H9 (cell line): ENCODE results near the gene CSNK1G1. TPM values are rescaled to one million over a fixed set of nuclear protein-coding genes. Genes with fewer than 3 reads are reported as not detected.

Source experiments
- DNase-seq: peaks from one replicate; pipeline ENCODE4 v3.0.0-alpha.2; 2017
- H2AFZ ChIP-seq: one replicate; pipeline ENCODE4 v1.6.1; 2013; ENCODE audit warnings: mild to moderate bottlenecking, low read length, control low read depth, moderate library complexity
- H2AK5ac ChIP-seq: 2 replicates; pipeline ENCODE4 v1.6.1; 2013; ENCODE audit warnings: low read length, control low read depth, mixed read lengths; ENCODE audit not compliant: insufficient read length
- H2BK120ac ChIP-seq: one replicate; pipeline ENCODE4 v1.6.1; 2013; ENCODE audit warnings: low read depth, mild to moderate bottlenecking, low read length, control low read depth, inconsistent platforms; ENCODE audit not compliant: poor library complexity, severe bottlenecking
- H2BK12ac ChIP-seq: 2 replicates; pipeline ENCODE4 v1.6.1; 2013; ENCODE audit warnings: low read length, control low read depth, mixed read lengths, low read depth; ENCODE audit not compliant: insufficient read length
- H2BK15ac ChIP-seq: 2 replicates; pipeline ENCODE4 v1.6.1; 2013; ENCODE audit warnings: low read depth, low read length, control low read depth
- H2BK20ac ChIP-seq: one replicate; pipeline ENCODE4 v1.6.1; 2013; ENCODE audit warnings: low read depth, mild to moderate bottlenecking, low read length, control low read depth, inconsistent platforms; ENCODE audit not compliant: poor library complexity, severe bottlenecking
- H2BK5ac ChIP-seq: 2 replicates; pipeline ENCODE4 v1.6.1; 2013; ENCODE audit warnings: low read length, control low read depth, mixed read lengths; ENCODE audit not compliant: insufficient read length
- H3K14ac ChIP-seq: 2 replicates; pipeline ENCODE4 v1.6.1; 2013; ENCODE audit warnings: low read length, control low read depth; ENCODE audit not compliant: insufficient read depth
- H3K18ac ChIP-seq: 2 replicates; pipeline ENCODE4 v1.6.1; 2013; ENCODE audit warnings: low read depth, mild to moderate bottlenecking, mixed read lengths, low read length, control low read depth; ENCODE audit not compliant: insufficient read length
- H3K23ac ChIP-seq: 2 replicates; pipeline ENCODE4 v1.6.1; 2013; ENCODE audit warnings: low read length, control low read depth, mixed read lengths, low read depth; ENCODE audit not compliant: insufficient read length
- H3K23me2 ChIP-seq: 2 replicates; pipeline ENCODE4 v1.6.1; 2013; ENCODE audit warnings: low read depth, mild to moderate bottlenecking, mixed read lengths, low read length, control low read depth; ENCODE audit not compliant: insufficient read length, poor library complexity, severe bottlenecking
- H3K27ac ChIP-seq: 2 replicates; pipeline ENCODE4 v1.5.1; 2013; ENCODE audit warnings: low read length, control low read depth, mixed read lengths, low read depth; ENCODE audit not compliant: insufficient read length
- H3K27me3 ChIP-seq: 2 replicates; pipeline ENCODE4 v1.6.1; 2013; ENCODE audit warnings: low read length, control low read depth, inconsistent platforms; ENCODE audit not compliant: insufficient read depth
- H3K4ac ChIP-seq: 2 replicates; pipeline ENCODE4 v1.6.1; 2013; ENCODE audit warnings: low read depth, mild to moderate bottlenecking, control low read depth, inconsistent platforms, low read length, moderate library complexity
- H3K4me1 ChIP-seq: 2 replicates; pipeline ENCODE4 v1.6.1; 2013; ENCODE audit warnings: low read length, control low read depth, inconsistent platforms; ENCODE audit not compliant: insufficient read depth
- H3K4me2 ChIP-seq: 2 replicates; pipeline ENCODE4 v1.6.1; 2013; ENCODE audit warnings: low read length, control low read depth, mixed read lengths; ENCODE audit not compliant: insufficient read length, insufficient read depth
- H3K56ac ChIP-seq: 2 replicates; pipeline ENCODE4 v1.6.1; 2013; ENCODE audit warnings: low read depth, mild to moderate bottlenecking, mixed read lengths, low read length, control low read depth; ENCODE audit not compliant: insufficient read length
- H3K79me1 ChIP-seq: 2 replicates; pipeline ENCODE4 v1.6.1; 2013; ENCODE audit warnings: low read depth, mild to moderate bottlenecking, moderate library complexity, low read length, control low read depth, inconsistent platforms; ENCODE audit not compliant: insufficient read depth, poor library complexity, severe bottlenecking
- H3K79me2 ChIP-seq: 2 replicates; pipeline ENCODE4 v1.6.1; 2013; ENCODE audit warnings: low read length, control low read depth, inconsistent platforms; ENCODE audit not compliant: insufficient read depth
- H3K9ac ChIP-seq: 2 replicates; pipeline ENCODE4 v1.6.1; 2013; ENCODE audit warnings: low read length, control low read depth, mixed read lengths; ENCODE audit not compliant: insufficient read length; ENCODE audit errors: extremely low read depth
- H3K9me3 ChIP-seq: one replicate; pipeline ENCODE4 v1.6.1; 2013; ENCODE audit warnings: low read depth, low read length, inconsistent platforms; ENCODE audit not compliant: control insufficient read depth
- H3T11ph ChIP-seq: one replicate; pipeline ENCODE4 v1.6.1; 2013; ENCODE audit warnings: mild to moderate bottlenecking, low read length, control low read depth, inconsistent platforms
- H4K20me1 ChIP-seq: one replicate; pipeline ENCODE4 v1.6.1; 2013; ENCODE audit not compliant: control insufficient read depth, insufficient read length, insufficient read depth
- H4K5ac ChIP-seq: 2 replicates; pipeline ENCODE4 v1.6.1; 2013; ENCODE audit warnings: low read depth, mild to moderate bottlenecking, mixed read lengths, low read length, control low read depth; ENCODE audit not compliant: insufficient read length
- H4K8ac ChIP-seq: replicated peaks from 2 replicates; pipeline ENCODE4 v1.6.1; 2013; ENCODE audit warnings: low read length, control low read depth, mixed read lengths, low read depth; ENCODE audit not compliant: insufficient read length
- H4K91ac ChIP-seq: 2 replicates; pipeline ENCODE4 v1.6.1; 2013; ENCODE audit warnings: low read depth, mild to moderate bottlenecking, moderate library complexity, mixed read lengths, low read length, control low read depth; ENCODE audit not compliant: insufficient read length
- H3K27ac Mint-ChIP-seq, 3 experiments: 2 replicates in 2 of 3; 3 replicates in 1 of 3; pipeline ENCODE4 v1.8.0; 2020 to 2021; ENCODE audit warnings: mixed read lengths in 3 of 3, mild to moderate bottlenecking in 1 of 3, moderate library complexity in 1 of 3
- H3K27me3 Mint-ChIP-seq: 2 replicates; pipeline ENCODE4 v1.8.0; 2021; ENCODE audit warnings: low read depth, mild to moderate bottlenecking, moderate library complexity, mixed read lengths
- H3K36me3 Mint-ChIP-seq, 3 experiments: 2 replicates in 2 of 3; 3 replicates in 1 of 3; pipeline ENCODE4 v1.8.0; 2020 to 2021; ENCODE audit warnings: low read depth in 3 of 3, mixed read lengths in 3 of 3; ENCODE audit not compliant: insufficient read depth in 1 of 3
- H3K4me1 Mint-ChIP-seq, 2 experiments: 2 replicates each; pipeline ENCODE4 v1.8.0; 2020; ENCODE audit warnings: mixed read lengths in 2 of 2
- H3K4me3 Mint-ChIP-seq, 2 experiments: 2 replicates in 1 of 2; 3 replicates in 1 of 2; pipeline ENCODE4 v1.8.0; 2020 to 2021; ENCODE audit warnings: mild to moderate bottlenecking in 2 of 2, mixed read lengths in 2 of 2, moderate library complexity in 1 of 2
- H3K9me3 Mint-ChIP-seq, 2 experiments: 2 replicates in 1 of 2; 3 replicates in 1 of 2; pipeline ENCODE4 v1.8.0; 2020; ENCODE audit warnings: mild to moderate bottlenecking in 2 of 2, mixed read lengths in 2 of 2, moderate library complexity in 1 of 2
- WGBS: extraction: QIAGEN DNeasy Blood & Tissue Kit; methylation state at CpG from one replicate; pipeline ENCODE4 v1.1.7; 2013; ENCODE audit warnings: missing lambda C conversion rate, low lambda C conversion rate, mixed read lengths; ENCODE audit not compliant: insufficient read length; ENCODE audit errors: extremely low coverage; 5-methylcytosine and 5-hydroxymethylcytosine counted together
- total RNA-seq: library from RNA; stranded (reverse); gene quantifications from 2 replicates; pipeline ENCODE4 v1.2.1, GENCODE V29; 2021
- TF ChIP-seq, protein P1 (sequence below): fragments of 200-600 bp; sonication (generic); conservative IDR thresholded peaks from 3 replicates; pipeline ENCODE4 v1.8.0; 2021; ENCODE audit warnings: antibody characterized with exemption, mild to moderate bottlenecking

The CSNK1G1 gene
- total RNA-seq, 1 experiment from 2014 or later, result 17.1 TPM

DNA sequence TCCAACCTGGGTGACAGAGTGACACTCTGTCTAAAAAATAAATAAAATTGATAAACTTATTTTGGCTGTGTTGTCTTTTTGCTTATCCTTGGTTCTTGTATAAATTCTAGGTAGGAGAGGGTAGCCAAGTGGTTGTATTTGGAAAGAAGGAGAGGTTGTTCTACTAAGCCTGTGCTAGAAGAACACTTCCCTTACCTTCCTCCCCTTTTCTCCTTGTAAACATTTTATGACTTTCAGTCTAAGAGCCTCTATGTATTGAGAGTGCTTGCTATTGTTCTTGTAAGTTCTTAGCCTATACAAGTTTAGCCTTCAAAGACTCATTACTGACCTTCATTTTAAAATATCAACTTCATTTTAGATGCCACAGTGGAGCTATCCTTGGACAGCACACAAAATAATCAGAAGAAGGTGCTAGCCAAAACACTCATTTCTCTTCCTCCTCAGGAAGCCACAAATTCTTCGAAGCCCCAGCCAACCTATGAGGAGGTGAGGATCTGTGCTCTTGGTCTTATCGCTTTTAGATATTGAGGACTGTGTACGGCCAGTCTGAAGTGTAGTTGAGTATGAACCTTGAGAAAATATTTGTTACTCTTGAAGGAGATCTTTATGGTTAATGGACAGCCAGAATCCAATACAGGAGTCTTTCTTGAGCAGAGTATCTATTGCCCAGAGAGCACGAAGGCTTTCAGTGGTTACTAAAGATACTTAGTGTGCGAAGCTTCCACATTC lies 238.1 kb downstream of the CSNK1G1 start:
- Histone ChIP-seq H3K9ac (no peak overlapping the region), H3K4me2 (no peak overlapping the region), H3K14ac (no peak overlapping the region), H2BK120ac (no peak overlapping the region), H3T11ph (no peak overlapping the region), H2BK5ac (no peak overlapping the region), H3K23me2 (no peaks in the 10 kb centered on the region), H3K27ac (no peak overlapping the region), H3K4me1 (no peaks in the 10 kb centered on the region), H3K56ac (no peak overlapping the region), H3K79me2 (no peaks in the 10 kb centered on the region), H2BK12ac (no peak overlapping the region), H2AFZ (no peak overlapping the region), H3K79me1 (no peaks in the 10 kb centered on the region), H4K5ac (no peak overlapping the region), H3K27me3 (no peaks in the 10 kb centered on the region), H2BK15ac (no peak overlapping the region), H3K4ac (no peak overlapping the region), H3K18ac (no peak overlapping the region), H2AK5ac (no peak overlapping the region), H3K9me3 (no peaks in the 10 kb centered on the region), H4K91ac (no peak overlapping the region), H2BK20ac (no peak overlapping the region), H4K8ac (no peak overlapping the region), H3K23ac (no peak overlapping the region), H4K20me1 (no peaks in the 10 kb centered on the region)
- Mint-ChIP-seq H3K27ac (no peak overlapping the region), H3K4me1 (no peaks in the 10 kb centered on the region), H3K9me3 (no peaks in the 10 kb centered on the region), H3K4me3 (no peak overlapping the region), H3K27me3 (no peaks in the 10 kb centered on the region), H3K36me3 (peaks cover 6 to 47% (median 21%) of the 10 kb centered on the region in 3 experiments; a peak in 5 of 7 replicates)
- DNase-seq, result no peak
- TF ChIP-seq, protein P1, sequence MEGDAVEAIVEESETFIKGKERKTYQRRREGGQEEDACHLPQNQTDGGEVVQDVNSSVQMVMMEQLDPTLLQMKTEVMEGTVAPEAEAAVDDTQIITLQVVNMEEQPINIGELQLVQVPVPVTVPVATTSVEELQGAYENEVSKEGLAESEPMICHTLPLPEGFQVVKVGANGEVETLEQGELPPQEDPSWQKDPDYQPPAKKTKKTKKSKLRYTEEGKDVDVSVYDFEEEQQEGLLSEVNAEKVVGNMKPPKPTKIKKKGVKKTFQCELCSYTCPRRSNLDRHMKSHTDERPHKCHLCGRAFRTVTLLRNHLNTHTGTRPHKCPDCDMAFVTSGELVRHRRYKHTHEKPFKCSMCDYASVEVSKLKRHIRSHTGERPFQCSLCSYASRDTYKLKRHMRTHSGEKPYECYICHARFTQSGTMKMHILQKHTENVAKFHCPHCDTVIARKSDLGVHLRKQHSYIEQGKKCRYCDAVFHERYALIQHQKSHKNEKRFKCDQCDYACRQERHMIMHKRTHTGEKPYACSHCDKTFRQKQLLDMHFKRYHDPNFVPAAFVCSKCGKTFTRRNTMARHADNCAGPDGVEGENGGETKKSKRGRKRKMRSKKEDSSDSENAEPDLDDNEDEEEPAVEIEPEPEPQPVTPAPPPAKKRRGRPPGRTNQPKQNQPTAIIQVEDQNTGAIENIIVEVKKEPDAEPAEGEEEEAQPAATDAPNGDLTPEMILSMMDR, result no peak
- no CpG with 5 or more reads among the region's 5 CpGs for WGBS

Other genes starting within 250 kb of the CSNK1G1 start
- 4.4 and 4.8 TPM in 2 replicates for gene SNX22, start 204.4 kb downstream of the CSNK1G1 start, total RNA-seq
- 433 and 435 TPM in 2 replicates for gene PPIB, start 193.2 kb downstream of the CSNK1G1 start, total RNA-seq
- gene PCLAF, start 25.3 kb upstream of the CSNK1G1 start, total RNA-seq, result 65.6 and 74.5 TPM in 2 replicates
- 21.7 and 22.9 TPM in 2 replicates for gene TRIP4, start 31.7 kb upstream of the CSNK1G1 start, total RNA-seq
- gene ZNF609, start 104.4 kb upstream of the CSNK1G1 start, total RNA-seq, result 38.8 and 45.3 TPM in 2 replicates